ENCODE data around the gene TNIK. TPM values are rescaled to one million over a fixed set of nuclear protein-coding genes. Genes with fewer than 3 reads are reported as not detected.
"Not testable (repeated sequence)": the region's sequence is repeated elsewhere in the genome, so short reads cannot be mapped to it uniquely, and the experiment has no call there.

Gene TNIK
- total and polyA plus RNA-seq, 5 donors = 8.1 to 27.4 (median 21.6) TPM

GRCh38 chr3:171293142-171293782 lies 166.9 kb downstream of the TNIK start:
- Histone ChIP-seq H3K4me3 (ENCODE audit: low read length) (no peak overlapping the region), H3K4me1 (ENCODE audit: control insufficient read depth, insufficient read depth, low read length) (no peaks in the 10 kb centered on the region), H3K27ac (ENCODE audit: low read length) (no peak overlapping the region), H3K9me3 (ENCODE audit: control insufficient read depth, low read length) (no peaks in the 10 kb centered on the region), H3K27me3 (ENCODE audit: control insufficient read depth, insufficient read depth) (no peaks in the 10 kb centered on the region)
- intact Hi-C loops (cut with DNase I) = no loop called here
- ATAC-seq (no peak), DNase-seq (no peak)
- WGBS = 92% methylated on average over 1 of the region's 1 CpG

- WGBS = 36% methylated on average over 2 of the region's 2 CpGs
- DNase-seq (no peak), ATAC-seq (no peak)
- intact Hi-C loops (cut with DNase I) = no loop called here
- H3K27ac ChIP-seq (ENCODE audit: low read length) = no peak overlapping the region
- no peak overlapping the region for H3K4me3 ChIP-seq (ENCODE audit: low read length)
- H3K9me3 ChIP-seq (ENCODE audit: control insufficient read depth, low read length) = no peaks in the 10 kb centered on the region
- no peaks in the 10 kb centered on the region for H3K4me1 ChIP-seq (ENCODE audit: control insufficient read depth, insufficient read depth, low read length)
- no peaks in the 10 kb centered on the region for H3K27me3 ChIP-seq (ENCODE audit: control insufficient read depth, insufficient read depth)
These were observed 169.5 kb downstream of the TNIK start for GRCh38 chr3:171290680-171291079.

- Histone ChIP-seq H3K27ac (ENCODE audit: low read length) (peak overlapping the region; percentile 26), H3K9me3 (ENCODE audit: control insufficient read depth, low read length) (no peaks in the 10 kb centered on the region), H3K4me1 (ENCODE audit: control insufficient read depth, insufficient read depth, low read length) (no peaks in the 10 kb centered on the region), H3K27me3 (ENCODE audit: control insufficient read depth, insufficient read depth) (no peaks in the 10 kb centered on the region), H3K4me3 (ENCODE audit: low read length) (no peak overlapping the region)
- no peak for DNase-seq
- no peak for ATAC-seq
- intact Hi-C loops (cut with DNase I) = no loop called here
These were observed 170.9 kb downstream of the TNIK start for GRCh38 chr3:171289291-171289690.

DNA sequence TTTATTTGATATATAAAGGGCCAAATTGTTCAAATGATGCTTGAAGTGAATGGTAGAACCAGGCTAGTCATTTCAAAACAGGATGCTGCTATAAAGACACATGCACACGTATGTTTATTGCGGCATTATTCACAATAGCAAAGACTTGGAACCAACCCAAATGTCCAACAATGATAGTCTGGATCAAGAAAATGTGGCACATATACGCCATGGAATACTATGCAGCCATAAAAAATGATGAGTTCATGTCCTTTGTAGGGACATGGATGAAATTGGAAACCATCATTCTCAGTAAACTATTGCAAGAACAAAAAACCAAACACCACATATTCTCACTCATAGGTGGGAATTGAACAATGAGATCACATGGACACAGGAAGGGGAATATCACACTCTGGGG lies 172.4 kb downstream of the TNIK start:
- H3K27ac ChIP-seq (ENCODE audit: low read length); intact Hi-C loops (cut with DNase I); H3K4me3 ChIP-seq (ENCODE audit: low read length); H3K27me3 ChIP-seq (ENCODE audit: control insufficient read depth, insufficient read depth); H3K9me3 ChIP-seq (ENCODE audit: control insufficient read depth, low read length); ATAC-seq; H3K4me1 ChIP-seq (ENCODE audit: control insufficient read depth, insufficient read depth, low read length); DNase-seq: not testable (repeated sequence)
- WGBS = 88% methylated on average over 3 of the region's 3 CpGs

DNA sequence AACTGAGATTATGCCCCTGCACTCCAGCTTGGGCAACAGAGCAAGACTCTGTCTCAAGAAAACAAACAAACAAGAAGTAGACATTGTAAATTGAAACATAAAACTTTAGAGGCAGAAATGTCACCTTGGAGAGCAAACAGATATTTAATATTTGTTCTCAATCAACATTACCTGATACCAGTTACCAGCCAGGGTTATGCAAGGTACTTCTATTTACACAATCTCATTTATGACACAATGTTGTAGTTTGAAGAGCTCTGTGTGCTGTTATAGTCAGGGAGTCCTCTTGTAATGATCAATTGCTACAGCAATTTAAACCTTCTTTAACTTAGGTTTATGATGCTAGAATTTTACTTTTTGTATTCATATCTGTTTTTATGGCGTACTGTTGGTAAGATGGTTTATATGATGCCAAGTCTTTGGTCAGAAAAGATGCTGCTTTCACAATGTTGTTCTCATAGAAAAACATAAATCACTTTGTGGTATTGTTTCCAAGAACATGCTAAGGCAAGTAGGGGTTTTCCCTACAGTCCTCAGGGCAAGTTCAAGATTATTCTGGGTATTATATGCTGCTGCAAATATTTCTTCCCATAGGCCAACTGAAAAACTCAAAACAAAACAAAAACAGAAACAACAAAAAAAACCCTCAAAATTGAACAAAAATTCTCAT lies 173.5 kb downstream of the TNIK start:
- Histone ChIP-seq H3K27me3 (ENCODE audit: control insufficient read depth, insufficient read depth) (no peaks in the 10 kb centered on the region), H3K27ac (ENCODE audit: low read length) (no peak overlapping the region), H3K9me3 (ENCODE audit: control insufficient read depth, low read length) (no peaks in the 10 kb centered on the region), H3K4me1 (ENCODE audit: control insufficient read depth, insufficient read depth, low read length) (peaks cover 4% of the 10 kb centered on the region), H3K4me3 (ENCODE audit: low read length) (no peak overlapping the region)
- ATAC-seq (no peak), DNase-seq (no peak)
- 85% methylated on average over 1 of the region's 1 CpG for WGBS
- intact Hi-C loops (cut with DNase I) = no loop called here

DNA sequence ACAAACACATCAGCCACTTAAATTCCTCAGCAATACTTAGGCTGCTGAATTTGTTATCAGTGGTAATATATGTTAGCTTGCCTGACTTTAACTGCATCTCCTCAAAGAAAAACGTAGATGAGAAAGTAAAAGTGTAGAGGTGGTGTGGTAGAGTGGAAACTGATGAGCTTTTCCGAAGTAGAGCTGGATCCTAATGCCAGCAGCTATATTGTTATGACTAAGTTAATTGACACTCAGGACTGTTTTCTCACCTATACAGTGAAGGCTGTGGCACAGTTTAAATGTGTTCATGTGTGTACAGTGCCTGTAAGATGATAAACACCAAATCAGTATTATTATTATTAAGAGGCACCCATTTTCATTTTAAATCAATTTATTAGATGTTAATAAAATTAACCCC lies 174.9 kb downstream of the TNIK start:
- intact Hi-C loops (cut with DNase I) = no loop called here
- no peak for DNase-seq
- 40% methylated on average over 2 of the region's 2 CpGs for WGBS
- H3K4me1 ChIP-seq (ENCODE audit: control insufficient read depth, insufficient read depth, low read length) = peaks cover 4% of the 10 kb centered on the region
- ATAC-seq = no peak
- no peaks in the 10 kb centered on the region for H3K9me3 ChIP-seq (ENCODE audit: control insufficient read depth, low read length)
- no peaks in the 10 kb centered on the region for H3K27me3 ChIP-seq (ENCODE audit: control insufficient read depth, insufficient read depth)
- no peak overlapping the region for H3K27ac ChIP-seq (ENCODE audit: low read length)
- H3K4me3 ChIP-seq (ENCODE audit: low read length) = no peak overlapping the region

- Histone ChIP-seq H3K27ac (ENCODE audit: low read length) (no peak overlapping the region), H3K4me1 (ENCODE audit: control insufficient read depth, insufficient read depth, low read length) (peaks cover 4% of the 10 kb centered on the region), H3K4me3 (ENCODE audit: low read length) (no peak overlapping the region), H3K27me3 (ENCODE audit: control insufficient read depth, insufficient read depth) (no peaks in the 10 kb centered on the region), H3K9me3 (ENCODE audit: control insufficient read depth, low read length) (no peaks in the 10 kb centered on the region)
- DNase-seq (peak in 1 of 3 donors; percentile 19), ATAC-seq (peak; percentile 72 to 80)
- WGBS = 31% methylated on average over 5 of the region's 5 CpGs
- intact Hi-C loops (cut with DNase I) = no loop called here
These were observed 175.7 kb downstream of the TNIK start for GRCh38 chr3:171284308-171285075.

GRCh38 chr3:171283848-171284222 lies 176.4 kb downstream of the TNIK start:
- H3K27ac ChIP-seq (ENCODE audit: low read length) = peak overlapping the region; percentile 69
- intact Hi-C loops (cut with DNase I) = no loop called here
- H3K27me3 ChIP-seq (ENCODE audit: control insufficient read depth, insufficient read depth) = no peaks in the 10 kb centered on the region
- no peak for ATAC-seq
- H3K4me3 ChIP-seq (ENCODE audit: low read length) = no peak overlapping the region
- WGBS = 88% methylated on average over 4 of the region's 4 CpGs
- DNase-seq = no peak
- no peaks in the 10 kb centered on the region for H3K9me3 ChIP-seq (ENCODE audit: control insufficient read depth, low read length)
- H3K4me1 ChIP-seq (ENCODE audit: control insufficient read depth, insufficient read depth, low read length) = peaks cover 4% of the 10 kb centered on the region

GRCh38 chr3:171283183-171283847 lies 176.9 kb downstream of the TNIK start:
- H3K4me1 ChIP-seq (ENCODE audit: control insufficient read depth, insufficient read depth, low read length) = peaks cover 4% of the 10 kb centered on the region
- H3K27ac ChIP-seq (ENCODE audit: low read length) = peak overlapping the region; percentile 69
- DNase-seq (peak; percentile 23 to 59 (median 58)), ATAC-seq (peak in 1 of 2 donors; percentile 18)
- 48% methylated on average over 6 of the region's 6 CpGs for WGBS
- H3K27me3 ChIP-seq (ENCODE audit: control insufficient read depth, insufficient read depth) = no peaks in the 10 kb centered on the region
- no peaks in the 10 kb centered on the region for H3K9me3 ChIP-seq (ENCODE audit: control insufficient read depth, low read length)
- H3K4me3 ChIP-seq (ENCODE audit: low read length) = no peak overlapping the region
- intact Hi-C loops (cut with DNase I) = no loop called here

DNA sequence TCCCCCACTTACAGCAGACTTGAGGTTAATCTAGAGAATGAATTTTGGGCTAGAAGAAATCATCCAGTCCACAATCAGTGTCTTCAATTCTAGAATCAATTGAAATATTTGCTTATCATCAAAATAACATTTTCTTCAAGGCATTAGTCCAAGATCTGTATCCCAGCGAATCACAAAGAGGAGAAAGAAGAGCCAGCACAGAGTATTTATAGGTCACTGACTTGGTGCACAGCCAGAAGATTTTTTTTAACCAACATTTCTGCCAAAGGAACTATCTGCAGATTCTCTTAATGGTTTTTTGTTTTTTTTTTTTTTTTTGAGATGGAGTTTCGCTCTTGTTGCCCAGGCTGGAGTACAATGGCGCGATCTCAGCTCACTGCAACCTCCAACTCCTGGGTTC lies 178.2 kb downstream of the TNIK start:
- ATAC-seq (peak; percentile 50 to 63), DNase-seq (no peak)

More for the DNA sequence above, 178.2 kb downstream of the TNIK start:
- 18% methylated on average over 4 of the region's 4 CpGs for WGBS
- Histone ChIP-seq H3K27me3 (ENCODE audit: control insufficient read depth, insufficient read depth) (no peaks in the 10 kb centered on the region), H3K4me1 (ENCODE audit: control insufficient read depth, insufficient read depth, low read length) (peaks cover 4% of the 10 kb centered on the region), H3K27ac (ENCODE audit: low read length) (peak overlapping the region; percentile 45), H3K4me3 (ENCODE audit: low read length) (no peak overlapping the region), H3K9me3 (ENCODE audit: control insufficient read depth, low read length) (no peaks in the 10 kb centered on the region)
- intact Hi-C loops (cut with DNase I) = no loop called here
